ENCODE data around the gene SSH3.

DNA sequence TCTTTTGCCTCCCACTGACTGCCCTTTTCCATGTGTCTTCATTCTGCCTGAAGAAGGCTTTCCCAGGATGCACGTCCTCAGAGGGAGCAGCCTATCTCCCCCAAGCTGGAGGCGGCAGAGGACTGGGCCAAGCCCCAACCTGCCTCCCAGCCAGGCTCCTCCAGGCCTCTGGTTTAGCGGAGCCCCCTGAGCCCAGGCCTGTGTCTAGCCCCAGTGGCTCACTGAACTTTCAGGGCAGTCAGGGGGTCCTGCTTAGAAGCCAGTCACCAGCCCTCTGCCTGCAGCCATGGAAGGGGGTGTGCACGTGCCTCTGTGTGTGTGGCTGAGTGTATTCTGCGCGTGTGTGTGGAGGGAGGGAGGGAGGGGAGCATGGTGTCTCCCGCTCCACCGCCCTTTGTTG, 47.5 kb upstream of the SSH3 start:
- no peak for TF ChIP-seq CTCF (IDR thresholded peaks at IDR 0.05)
- no peak for TF ChIP-seq MEF2A (IDR thresholded peaks at IDR 0.05; ENCODE audit: borderline replicate concordance, low read depth)
- no peak for TF ChIP-seq RFX5 (IDR thresholded peaks at IDR 0.05; ENCODE audit: low read length)
- TF ChIP-seq EP300 (IDR thresholded peaks at IDR 0.05; ENCODE audit: borderline replicate concordance in 1 of 2, low read depth in 1 of 2, low read length in 1 of 2): no peak
- no peak for TF ChIP-seq RXRA (IDR thresholded peaks at IDR 0.05; ENCODE audit: borderline replicate concordance, low read depth)
- TF ChIP-seq, protein P1, sequence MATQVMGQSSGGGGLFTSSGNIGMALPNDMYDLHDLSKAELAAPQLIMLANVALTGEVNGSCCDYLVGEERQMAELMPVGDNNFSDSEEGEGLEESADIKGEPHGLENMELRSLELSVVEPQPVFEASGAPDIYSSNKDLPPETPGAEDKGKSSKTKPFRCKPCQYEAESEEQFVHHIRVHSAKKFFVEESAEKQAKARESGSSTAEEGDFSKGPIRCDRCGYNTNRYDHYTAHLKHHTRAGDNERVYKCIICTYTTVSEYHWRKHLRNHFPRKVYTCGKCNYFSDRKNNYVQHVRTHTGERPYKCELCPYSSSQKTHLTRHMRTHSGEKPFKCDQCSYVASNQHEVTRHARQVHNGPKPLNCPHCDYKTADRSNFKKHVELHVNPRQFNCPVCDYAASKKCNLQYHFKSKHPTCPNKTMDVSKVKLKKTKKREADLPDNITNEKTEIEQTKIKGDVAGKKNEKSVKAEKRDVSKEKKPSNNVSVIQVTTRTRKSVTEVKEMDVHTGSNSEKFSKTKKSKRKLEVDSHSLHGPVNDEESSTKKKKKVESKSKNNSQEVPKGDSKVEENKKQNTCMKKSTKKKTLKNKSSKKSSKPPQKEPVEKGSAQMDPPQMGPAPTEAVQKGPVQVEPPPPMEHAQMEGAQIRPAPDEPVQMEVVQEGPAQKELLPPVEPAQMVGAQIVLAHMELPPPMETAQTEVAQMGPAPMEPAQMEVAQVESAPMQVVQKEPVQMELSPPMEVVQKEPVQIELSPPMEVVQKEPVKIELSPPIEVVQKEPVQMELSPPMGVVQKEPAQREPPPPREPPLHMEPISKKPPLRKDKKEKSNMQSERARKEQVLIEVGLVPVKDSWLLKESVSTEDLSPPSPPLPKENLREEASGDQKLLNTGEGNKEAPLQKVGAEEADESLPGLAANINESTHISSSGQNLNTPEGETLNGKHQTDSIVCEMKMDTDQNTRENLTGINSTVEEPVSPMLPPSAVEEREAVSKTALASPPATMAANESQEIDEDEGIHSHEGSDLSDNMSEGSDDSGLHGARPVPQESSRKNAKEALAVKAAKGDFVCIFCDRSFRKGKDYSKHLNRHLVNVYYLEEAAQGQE (IDR thresholded peaks at IDR 0.05; ENCODE audit: low read depth, low read length): no peak
- TF ChIP-seq MXI1 (IDR thresholded peaks at IDR 0.05; ENCODE audit: low read depth, low read length): no peak
- no peak for TF ChIP-seq FOXJ3 (CRISPR knock-in tag; IDR thresholded peaks at IDR 0.05)
